ENCODE results near the gene DMXL2. TPM values are rescaled to one million over a fixed set of nuclear protein-coding genes. Genes with fewer than 3 reads are reported as not detected.
A peak's percentile ranks its signal among the peaks of the same experiment; 100 is the strongest.

DMXL2 gene
- total RNA-seq, 1 experiment from 2014 or later = 13.8 TPM

DNA sequence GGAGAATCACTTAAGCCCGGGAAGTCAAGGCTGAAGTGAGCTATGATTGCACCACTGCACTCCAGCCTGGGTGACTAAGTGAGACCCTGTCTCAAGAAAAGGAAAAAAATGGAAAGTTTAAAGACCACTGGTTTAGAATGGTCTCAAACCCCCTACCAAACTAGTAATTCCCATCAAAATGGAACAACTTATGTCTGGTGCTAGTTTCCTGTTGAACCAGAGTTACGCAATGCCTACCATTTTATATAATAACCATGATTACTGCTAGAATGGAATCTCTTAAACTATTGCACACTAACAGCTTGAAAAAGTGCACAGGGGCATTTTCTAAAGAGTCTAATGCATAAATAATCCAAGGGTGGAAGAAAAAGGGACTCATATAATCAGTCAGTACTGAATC is 43.6 kb downstream of the DMXL2 start:
- Mint-ChIP-seq H3K36me3 (ENCODE audit: insufficient read depth, unreplicated experiment) (peaks cover 6% of the 10 kb centered on the region), H3K27me3 (ENCODE audit: unreplicated experiment) (no peaks in the 10 kb centered on the region), H3K9me3 (ENCODE audit: low read depth, unreplicated experiment) (no peaks in the 10 kb centered on the region), H3K4me3 (ENCODE audit: low read depth, unreplicated experiment) (no peak overlapping the region), H3K27ac (ENCODE audit: unreplicated experiment) (no peak overlapping the region), H3K4me1 (ENCODE audit: low read depth, unreplicated experiment) (peaks cover 12% of the 10 kb centered on the region)
- no peak for DNase-seq
- TF ChIP-seq, protein P1, sequence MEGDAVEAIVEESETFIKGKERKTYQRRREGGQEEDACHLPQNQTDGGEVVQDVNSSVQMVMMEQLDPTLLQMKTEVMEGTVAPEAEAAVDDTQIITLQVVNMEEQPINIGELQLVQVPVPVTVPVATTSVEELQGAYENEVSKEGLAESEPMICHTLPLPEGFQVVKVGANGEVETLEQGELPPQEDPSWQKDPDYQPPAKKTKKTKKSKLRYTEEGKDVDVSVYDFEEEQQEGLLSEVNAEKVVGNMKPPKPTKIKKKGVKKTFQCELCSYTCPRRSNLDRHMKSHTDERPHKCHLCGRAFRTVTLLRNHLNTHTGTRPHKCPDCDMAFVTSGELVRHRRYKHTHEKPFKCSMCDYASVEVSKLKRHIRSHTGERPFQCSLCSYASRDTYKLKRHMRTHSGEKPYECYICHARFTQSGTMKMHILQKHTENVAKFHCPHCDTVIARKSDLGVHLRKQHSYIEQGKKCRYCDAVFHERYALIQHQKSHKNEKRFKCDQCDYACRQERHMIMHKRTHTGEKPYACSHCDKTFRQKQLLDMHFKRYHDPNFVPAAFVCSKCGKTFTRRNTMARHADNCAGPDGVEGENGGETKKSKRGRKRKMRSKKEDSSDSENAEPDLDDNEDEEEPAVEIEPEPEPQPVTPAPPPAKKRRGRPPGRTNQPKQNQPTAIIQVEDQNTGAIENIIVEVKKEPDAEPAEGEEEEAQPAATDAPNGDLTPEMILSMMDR (IDR thresholded peaks at IDR 0.05; ENCODE audit: unreplicated experiment) = no peak
- intact Hi-C loops (cut with micrococcal nuclease; ENCODE audit: unreplicated experiment) = no loop called here
- CTCF ChIA-PET = no interaction called here
- BruUV-seq (replicated peaks) = no TSS peak

DNA sequence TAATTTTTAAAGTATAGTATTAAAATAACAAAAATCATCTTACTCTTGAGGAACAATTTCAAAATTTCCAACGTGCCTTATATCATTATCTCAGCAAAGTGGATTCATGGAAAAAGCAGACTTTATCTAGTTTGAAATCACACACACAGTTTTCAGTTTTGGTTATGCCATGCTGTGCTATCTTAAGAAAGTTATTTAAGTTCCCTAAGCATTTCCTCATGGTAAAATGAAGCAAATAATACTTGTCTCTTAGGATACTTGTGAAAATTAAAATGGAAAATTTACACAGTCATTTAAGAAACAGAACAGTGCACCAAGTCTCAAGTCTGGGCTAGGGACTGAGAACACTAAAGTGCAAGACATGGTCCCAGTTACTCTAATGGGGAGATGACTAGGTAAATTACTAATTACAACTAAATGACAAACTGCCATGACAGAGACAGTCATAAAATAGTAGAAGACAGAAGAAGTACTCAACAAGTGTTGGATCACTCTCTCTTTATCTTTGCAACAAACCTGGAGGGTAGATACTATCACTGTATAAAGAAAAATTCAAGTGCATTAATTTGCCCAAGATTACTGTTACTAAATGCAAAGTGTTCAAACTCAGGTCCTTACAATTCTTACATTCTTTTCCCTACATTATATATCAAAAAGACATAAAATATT is 44.8 kb downstream of the DMXL2 start:
- CTCF ChIA-PET = no interaction called here
- no TSS peak for BruUV-seq (replicated peaks)
- Mint-ChIP-seq H3K4me1 (ENCODE audit: low read depth, unreplicated experiment) (peaks cover 12% of the 10 kb centered on the region), H3K9me3 (ENCODE audit: low read depth, unreplicated experiment) (no peaks in the 10 kb centered on the region), H3K36me3 (ENCODE audit: insufficient read depth, unreplicated experiment) (peaks cover 6% of the 10 kb centered on the region), H3K4me3 (ENCODE audit: low read depth, unreplicated experiment) (no peak overlapping the region), H3K27me3 (ENCODE audit: unreplicated experiment) (no peaks in the 10 kb centered on the region), H3K27ac (ENCODE audit: unreplicated experiment) (no peak overlapping the region)
- DNase-seq = no peak
- TF ChIP-seq, protein P1 (IDR thresholded peaks at IDR 0.05; ENCODE audit: unreplicated experiment) = no peak
- intact Hi-C loops (cut with micrococcal nuclease; ENCODE audit: unreplicated experiment) = no loop called here

DNA sequence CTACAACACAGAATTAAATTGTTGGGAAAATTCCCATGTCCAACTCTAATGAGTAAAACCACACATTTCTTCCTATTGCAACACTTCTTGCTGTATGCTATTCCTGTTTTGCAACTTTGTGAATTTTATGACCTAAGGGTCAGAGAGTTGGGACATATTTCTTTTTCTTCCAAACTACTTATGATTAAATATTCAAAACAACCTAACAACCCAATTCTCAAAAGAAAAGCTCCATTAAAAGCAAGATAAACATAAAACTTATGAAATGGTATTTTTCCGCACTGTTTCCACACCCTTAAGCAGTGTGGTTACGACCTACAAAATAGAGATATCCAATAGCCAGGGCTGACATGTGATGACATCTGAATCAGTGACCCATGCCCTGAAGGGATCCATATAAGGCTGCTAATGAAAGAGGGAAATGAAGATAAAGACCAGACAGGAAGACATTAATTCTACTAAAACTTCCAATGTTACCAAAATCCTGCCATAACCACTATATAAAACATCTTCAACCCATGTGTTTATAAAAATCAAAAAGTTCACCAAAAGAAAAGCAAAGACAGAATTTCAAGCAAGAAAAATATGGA is 45.6 kb downstream of the DMXL2 start:
- H3K27me3 Mint-ChIP-seq (ENCODE audit: unreplicated experiment) = no peaks in the 10 kb centered on the region
- H3K36me3 Mint-ChIP-seq (ENCODE audit: insufficient read depth, unreplicated experiment) = peaks cover 6% of the 10 kb centered on the region
- CTCF ChIA-PET = no interaction called here
- H3K4me1 Mint-ChIP-seq (ENCODE audit: low read depth, unreplicated experiment) = peaks cover 12% of the 10 kb centered on the region
- peak overlapping the region; percentile 26 for H3K27ac Mint-ChIP-seq (ENCODE audit: unreplicated experiment)
- no TSS peak for BruUV-seq (replicated peaks)
- intact Hi-C loops (cut with micrococcal nuclease; ENCODE audit: unreplicated experiment) = no loop called here
- no peaks in the 10 kb centered on the region for H3K9me3 Mint-ChIP-seq (ENCODE audit: low read depth, unreplicated experiment)
- no peak overlapping the region for H3K4me3 Mint-ChIP-seq (ENCODE audit: low read depth, unreplicated experiment)
- TF ChIP-seq, protein P1 (IDR thresholded peaks at IDR 0.05; ENCODE audit: unreplicated experiment) = no peak
- DNase-seq = no peak

DNA sequence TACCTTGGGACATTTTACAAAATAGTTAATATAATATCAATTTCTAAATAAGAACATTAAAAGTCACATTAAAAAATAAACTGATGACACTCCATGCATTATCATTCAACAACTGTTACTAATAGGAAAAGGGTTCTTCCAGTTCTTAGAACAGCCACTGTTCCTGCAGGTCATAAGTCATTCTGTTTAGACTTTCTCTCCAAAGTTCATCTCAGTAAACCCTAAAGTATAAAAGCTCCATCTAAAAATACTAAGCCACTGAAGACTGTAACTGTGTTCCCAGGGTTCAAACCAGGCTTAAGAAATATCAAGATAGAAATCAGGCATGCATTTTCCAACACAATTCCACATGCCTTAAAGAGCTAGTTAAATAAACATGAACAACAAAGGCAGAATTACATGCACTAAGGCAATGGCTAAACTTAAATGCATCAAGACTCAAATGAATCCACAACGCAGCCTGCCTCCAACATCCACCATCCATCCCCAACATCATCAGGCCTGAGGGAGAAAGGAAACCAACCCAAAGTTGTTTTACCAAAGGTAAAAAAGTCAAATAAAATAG is 46.2 kb downstream of the DMXL2 start:
- Mint-ChIP-seq H3K9me3 (ENCODE audit: low read depth, unreplicated experiment) (no peaks in the 10 kb centered on the region), H3K4me1 (ENCODE audit: low read depth, unreplicated experiment) (peaks cover 15% of the 10 kb centered on the region), H3K27me3 (ENCODE audit: unreplicated experiment) (no peaks in the 10 kb centered on the region), H3K27ac (ENCODE audit: unreplicated experiment) (peak overlapping the region; percentile 26), H3K4me3 (ENCODE audit: low read depth, unreplicated experiment) (no peak overlapping the region), H3K36me3 (ENCODE audit: insufficient read depth, unreplicated experiment) (peaks cover 6% of the 10 kb centered on the region)
- TF ChIP-seq, protein P1 (IDR thresholded peaks at IDR 0.05; ENCODE audit: unreplicated experiment) = no peak
- no TSS peak for BruUV-seq (replicated peaks)
- DNase-seq = no peak
- CTCF ChIA-PET = no interaction called here
- intact Hi-C loops (cut with micrococcal nuclease; ENCODE audit: unreplicated experiment) = no loop called here

Data from Calu3 (cell line).